Stimulated activated CD4-positive, alpha-beta T cell treated with anti-CD3 and anti-CD28 coated beads, Interleukin-12 subunit alpha, Interleukin-12 subunit beta, amount 100 ng/mL, for 4 hours (primary cell): ENCODE data around the gene UQCRHL.

Source experiments
- DNase-seq: peaks from one replicate; pipeline ENCODE4 v3.0.0-alpha.2; 2020

The UQCRHL gene

GRCh38 chr1:15796086-15796462 lies 11.4 kb downstream of the UQCRHL start:
- no peak for DNase-seq

GRCh38 chr1:15788624-15789301 lies 18.7 kb downstream of the UQCRHL start:
- DNase-seq, result no peak

- DNase-seq, result no peak
Observed at GRCh38 chr1:15786581-15786980, 20.9 kb downstream of the UQCRHL start.

GRCh38 chr1:15785683-15786082 lies 21.8 kb downstream of the UQCRHL start:
- no peak for DNase-seq

GRCh38 chr1:15777909-15778707 lies 29.3 kb downstream of the UQCRHL start:
- no peak for DNase-seq

DNA sequence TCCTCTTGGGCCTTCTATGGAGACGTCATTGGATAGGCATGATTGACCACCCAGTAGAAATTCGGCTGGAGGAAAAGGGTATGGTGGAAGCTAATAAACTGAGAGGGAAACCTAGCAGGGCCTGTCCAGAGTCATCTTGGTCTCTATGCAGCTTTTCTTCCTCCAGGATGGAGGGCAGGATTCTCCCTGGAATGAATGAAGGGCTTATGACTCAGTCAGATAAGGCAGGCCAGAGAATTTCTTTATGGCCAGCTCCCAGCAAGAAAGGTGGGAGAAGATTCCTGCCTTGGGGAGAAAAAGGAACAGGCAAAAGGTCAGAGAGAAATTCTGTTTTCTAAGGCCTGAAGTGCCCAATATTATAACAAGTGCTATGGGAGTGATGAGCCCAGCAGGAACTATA lies 31.7 kb downstream of the UQCRHL start:
- DNase-seq, result no peak

DNA sequence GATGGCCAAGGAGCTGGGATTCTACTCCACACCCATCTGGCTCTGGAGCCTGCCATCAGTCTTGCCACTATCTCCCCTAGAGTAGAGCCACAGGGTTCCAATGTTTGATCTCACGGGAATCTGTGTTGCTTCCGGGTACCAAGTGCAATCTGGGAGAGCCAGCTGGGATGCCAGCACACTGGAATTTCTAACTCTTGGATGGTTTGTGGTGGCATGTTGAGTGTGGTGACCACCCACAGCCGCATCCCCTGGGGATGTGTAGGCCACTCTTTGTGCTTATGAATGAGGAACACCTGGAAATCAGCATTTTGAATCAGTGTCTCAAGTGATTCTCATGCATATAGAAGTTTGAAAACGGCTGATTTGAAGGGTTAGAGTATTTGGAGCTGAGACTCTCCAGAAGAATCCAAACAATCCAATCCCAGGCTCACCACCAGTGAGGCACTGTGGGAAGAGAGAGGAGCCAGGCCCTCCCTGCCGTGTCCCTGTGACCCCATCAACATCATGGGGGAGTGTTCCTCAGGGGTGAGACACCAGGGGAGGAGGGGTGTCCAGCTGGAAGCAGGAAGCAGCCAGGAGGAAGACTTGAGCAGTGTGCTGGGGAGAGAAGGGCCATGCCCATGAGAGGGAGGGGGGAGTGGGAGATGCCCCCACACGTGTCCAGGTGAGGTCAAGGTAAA lies 35.5 kb downstream of the UQCRHL start:
- DNase-seq, result no peak

DNA sequence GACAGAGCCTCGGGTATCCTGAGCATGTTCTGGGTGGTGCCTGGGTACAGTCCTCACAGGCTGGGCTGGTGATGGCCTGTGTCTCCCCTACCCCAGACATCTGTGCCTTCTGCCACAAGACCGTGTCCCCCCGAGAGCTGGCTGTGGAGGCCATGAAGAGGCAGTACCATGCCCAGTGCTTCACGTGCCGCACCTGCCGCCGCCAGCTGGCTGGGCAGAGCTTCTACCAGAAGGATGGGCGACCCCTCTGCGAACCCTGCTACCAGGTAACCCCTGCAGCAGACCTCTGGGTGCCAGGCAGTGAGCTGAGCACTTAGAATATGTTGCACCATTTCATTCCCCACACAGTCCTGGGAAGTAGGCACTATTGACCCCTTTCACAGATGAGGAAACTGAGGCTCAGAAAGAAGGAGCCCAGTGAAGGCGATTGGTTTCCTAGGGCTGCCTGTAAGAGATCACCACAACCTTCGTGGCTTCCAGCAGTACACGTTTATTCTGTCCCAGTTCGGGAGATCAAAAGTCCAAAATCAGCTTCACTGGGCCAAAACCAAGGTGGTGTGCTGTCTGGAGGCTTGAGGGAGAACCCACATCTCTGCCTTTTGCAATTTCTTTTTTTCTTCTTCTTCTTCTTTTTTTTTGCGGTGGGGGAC lies 37.0 kb downstream of the UQCRHL start:
- no peak for DNase-seq

GRCh38 chr1:15768388-15768787 lies 39.1 kb downstream of the UQCRHL start:
- DNase-seq, result no peak

DNA sequence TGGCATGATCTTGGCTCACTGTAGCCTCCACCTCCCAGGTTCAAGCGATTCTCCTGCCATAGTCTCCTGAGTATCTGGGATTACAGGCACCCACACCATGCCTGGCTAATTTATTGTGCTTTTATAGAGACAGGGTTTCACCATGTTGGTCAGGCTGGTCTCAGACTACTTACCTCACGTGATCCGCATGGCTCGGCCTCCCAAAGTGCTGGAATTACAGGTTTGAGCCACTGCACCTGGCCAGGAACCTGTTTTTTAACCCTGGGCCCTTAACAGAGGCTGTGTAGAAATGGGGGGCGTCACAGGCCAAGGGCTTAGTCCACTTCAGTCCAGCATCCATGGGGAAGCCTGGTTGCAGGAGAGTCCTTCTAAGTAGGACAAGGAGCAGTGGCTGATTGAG lies 39.5 kb downstream of the UQCRHL start:
- DNase-seq, result no peak

DNA sequence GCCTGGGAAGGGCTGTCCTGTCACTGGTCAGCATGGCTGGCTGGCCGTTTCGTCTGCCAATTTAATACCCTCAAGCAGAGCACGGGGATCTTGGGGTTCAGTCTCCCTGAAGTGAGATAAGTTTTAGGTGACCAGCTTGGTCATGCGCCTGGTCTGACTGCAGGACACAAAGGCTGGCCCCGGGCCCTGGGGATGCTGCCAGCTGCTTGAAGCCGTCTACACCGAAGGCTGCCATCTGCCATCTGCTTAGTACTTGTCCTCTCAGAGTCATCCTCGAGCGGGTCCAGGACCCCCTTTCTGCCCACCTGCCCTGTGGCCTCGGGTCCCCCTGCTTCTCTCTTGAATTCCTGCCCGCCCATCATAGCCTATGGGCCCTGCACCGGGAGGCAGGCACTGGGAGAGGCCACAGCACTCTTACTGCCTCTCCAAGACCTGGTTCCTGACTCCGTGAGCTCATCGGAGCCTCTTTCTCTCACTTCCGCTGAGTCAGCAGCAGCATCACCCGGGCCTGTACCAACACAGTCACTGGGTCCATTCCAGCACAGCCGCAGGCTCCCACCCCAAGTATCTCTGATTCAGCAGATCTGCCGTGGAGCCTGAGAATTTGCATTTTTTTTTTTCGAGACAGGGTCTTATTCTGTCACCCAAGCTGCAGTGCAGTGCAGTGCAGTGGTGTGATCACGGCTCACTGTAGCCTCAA lies 41.8 kb downstream of the UQCRHL start:
- DNase-seq, result no peak

DNA sequence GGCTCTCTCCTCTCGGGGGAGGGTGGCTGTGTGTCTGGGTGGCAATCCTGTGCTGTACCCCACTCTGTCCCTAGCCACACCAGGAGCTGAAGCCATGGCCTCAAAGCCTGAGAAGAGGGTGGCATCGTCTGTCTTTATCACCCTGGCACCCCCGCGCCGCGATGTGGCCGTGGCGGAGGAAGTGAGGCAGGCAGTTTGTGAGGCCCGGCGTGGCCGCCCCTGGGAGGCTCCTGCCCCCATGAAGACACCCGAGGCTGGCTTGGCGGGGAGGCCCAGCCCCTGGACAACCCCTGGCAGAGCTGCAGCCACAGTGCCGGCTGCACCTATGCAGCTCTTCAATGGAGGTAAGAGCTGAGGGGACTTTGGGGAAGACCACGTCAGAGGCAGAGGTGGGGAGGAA lies 42.6 kb downstream of the UQCRHL start:
- no peak for DNase-seq

GRCh38 chr1:15764269-15764764 lies 43.1 kb downstream of the UQCRHL start:
- no peak for DNase-seq

- DNase-seq, result no peak
Observed at GRCh38 chr1:15762546-15762945, 44.9 kb downstream of the UQCRHL start.

DNA sequence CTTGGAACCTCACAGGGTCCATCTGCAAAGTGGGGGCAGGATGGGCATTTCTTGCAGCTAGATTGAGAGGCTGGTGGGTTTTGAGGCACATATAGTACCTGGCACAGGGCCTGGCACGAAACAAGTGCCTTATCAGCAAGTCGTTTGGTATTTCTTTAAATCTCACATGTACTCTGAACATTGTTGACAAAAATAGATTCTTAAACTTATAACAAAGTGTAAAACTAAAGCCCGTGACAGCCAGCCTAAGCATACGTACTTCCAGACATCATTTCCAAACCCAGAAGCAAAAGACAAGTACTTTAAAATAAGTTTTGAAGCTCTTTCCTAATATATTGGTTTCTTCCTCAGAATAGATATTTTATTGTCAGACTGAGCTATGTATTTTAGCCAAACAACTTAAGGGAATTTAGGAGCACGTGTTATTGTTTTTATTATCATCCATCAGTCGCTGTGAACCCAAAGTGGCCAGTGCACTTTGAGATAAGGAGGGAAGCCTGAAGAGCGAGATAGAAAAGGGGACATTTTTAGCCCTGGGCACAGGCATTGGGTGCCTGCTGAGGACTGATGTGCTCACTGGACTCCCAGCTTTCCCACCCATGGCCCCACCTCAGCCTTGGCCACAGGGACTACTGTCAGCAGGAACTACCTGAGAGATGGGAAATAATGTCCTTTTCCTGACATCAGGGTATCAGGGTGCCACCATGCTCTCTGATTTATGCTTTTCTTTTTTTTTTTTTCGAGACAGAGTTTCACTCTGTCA lies 45.9 kb downstream of the UQCRHL start:
- no peak for DNase-seq

DNA sequence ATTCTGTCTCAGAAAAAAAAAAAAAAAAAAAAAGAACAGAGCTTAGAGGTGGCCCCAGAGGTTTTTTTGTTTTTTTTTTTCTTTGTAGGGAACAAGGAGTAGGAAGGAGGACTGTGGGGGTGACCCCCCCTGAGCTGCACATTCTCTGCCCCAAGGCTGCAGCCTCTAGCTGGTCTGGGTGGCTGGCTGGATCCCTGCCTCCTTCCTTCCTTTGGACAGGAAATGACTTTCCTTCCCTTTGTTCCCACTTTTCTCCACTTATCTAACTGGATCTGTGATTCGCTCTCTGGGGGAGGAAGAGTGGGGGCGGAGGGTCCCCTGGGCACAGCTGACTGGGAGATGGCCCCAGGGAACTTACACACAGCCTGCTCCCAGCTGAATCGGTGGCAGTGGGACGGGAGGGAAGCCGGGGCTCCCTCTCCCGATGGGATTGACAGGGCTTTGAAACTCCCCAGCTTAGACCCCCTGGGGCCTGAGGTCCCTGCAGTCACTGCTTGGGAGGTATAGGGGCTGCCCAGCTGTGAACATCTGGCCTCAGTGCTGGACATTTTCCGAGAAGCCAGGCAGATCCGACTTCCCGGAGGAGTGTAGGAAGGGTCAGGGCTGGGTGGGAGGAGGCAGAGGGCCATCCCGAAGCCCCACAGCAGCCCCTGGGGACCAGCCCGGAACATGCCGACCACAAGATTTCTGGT lies 46.8 kb downstream of the UQCRHL start:
- DNase-seq, result no peak

DNA sequence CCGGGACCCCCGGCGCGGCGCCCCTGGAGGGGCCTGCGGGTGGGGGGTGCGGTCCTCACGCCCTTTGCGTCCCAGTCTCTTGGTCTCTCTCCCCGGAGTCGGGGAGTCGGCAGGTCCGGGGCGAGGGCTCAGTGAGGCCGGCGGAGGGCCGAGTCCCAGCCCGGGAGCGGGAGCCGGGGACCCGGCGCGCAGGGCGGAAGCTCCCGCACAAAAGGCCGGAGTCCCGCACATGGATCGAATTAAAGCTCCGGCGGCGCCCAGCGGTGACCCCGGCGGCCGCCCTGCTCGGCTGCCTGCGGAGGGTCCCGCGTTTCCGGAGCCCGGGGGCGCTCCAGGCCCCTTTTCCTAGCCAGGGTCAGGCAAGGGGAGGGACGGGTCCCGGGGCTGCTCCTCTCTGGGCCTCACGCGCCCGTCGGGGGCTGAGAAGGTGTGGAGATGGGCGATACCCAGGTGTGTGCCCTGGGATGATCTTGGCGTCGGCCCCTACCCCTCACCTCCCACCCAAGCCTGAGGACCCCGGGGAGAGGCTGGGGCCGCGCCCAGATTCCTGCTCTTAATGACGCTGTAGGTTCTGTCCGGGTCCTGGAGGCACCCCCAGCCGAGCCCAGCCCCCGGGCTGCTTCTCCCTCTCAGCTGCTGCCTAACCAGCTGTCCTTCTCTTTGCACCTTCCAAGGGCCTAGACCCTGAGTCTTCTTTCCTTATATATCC lies 48.3 kb downstream of the UQCRHL start:
- no peak for DNase-seq

DNA sequence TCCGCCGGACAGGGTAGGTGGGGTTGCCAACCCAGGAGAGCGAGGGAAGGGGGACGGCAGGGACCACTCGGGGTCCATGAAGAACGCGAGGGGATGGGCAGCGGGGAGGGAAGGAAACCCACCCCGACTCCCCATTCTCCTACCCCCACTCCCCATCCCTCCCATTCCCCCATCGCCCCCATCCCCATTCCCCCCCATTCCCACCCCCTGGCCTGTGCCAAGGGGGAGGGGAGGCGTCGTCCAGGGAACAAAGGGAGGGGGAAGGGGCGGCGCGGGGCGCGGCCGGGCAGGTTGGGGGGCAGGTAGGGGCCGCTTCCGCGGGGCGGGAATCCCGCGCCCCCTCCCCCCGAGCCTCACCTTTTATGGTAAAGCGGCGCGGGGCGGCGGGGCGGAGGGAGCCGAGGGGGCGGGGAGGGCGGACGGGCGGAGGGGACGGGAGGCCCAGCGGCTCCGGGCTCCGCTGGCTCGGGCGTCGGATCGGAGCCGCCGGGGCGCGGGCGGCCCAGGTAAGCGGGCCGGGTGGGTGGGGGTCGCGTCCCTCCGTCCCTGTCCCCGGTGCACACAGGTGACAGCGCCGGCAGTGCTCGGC lies 49.0 kb downstream of the UQCRHL start, which contains the start of gene FBLIM1:
TSS of gene FBLIM1 (plus strand) at position 453 of the 589 bp plus-strand sequence. CDS start 6,189 bp downstream, outside the sequence.
- DNase-seq, result no peak

DNA sequence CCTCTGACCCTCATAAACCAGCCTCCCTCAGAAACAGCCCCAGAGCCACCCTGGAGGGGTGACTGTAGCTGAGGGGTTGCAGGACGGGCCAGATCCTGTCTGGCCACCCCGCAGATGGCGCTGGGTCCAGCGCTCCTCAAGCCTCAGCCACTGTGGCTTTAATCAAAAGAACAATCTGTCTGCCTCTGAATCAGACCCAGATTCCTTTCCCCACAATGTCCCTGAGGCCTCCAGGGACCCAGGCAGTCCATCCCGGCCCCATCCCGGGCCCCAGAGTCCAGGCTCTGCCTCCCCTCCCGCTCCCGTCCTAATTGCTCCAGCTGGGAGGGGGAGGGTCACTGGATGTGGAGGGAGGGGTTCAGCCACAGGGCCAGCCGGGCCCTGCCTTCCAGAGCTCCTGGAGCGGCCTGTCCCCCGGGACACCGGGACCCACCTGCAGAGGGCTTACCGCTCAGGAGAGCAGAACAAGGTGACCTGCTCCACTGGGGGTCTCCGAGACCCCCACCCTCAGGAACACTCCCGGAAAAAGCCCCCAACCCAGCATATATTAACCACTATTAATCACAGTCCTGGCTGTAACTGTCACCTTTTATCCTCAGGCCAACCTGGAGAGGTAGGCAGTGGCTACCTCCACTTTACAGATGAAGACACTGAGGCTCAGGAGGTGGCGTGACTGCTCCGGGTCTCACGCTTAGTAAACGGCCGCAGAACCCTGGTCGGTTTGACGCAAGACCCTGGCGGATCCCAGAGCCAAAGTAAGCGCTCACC lies 49.7 kb downstream of the UQCRHL start:
- DNase-seq, result no peak
